ENCODE results near the gene TNFSF9. TPM values are rescaled to one million over a fixed set of nuclear protein-coding genes. Genes with fewer than 3 reads are reported as not detected.
"Not testable (repeated sequence)": the region's sequence is repeated elsewhere in the genome, so short reads cannot be mapped to it uniquely, and the experiment has no call there.

The TNFSF9 gene
- total RNA-seq, 1 donor from 2014 or later: 7.4 TPM

DNA sequence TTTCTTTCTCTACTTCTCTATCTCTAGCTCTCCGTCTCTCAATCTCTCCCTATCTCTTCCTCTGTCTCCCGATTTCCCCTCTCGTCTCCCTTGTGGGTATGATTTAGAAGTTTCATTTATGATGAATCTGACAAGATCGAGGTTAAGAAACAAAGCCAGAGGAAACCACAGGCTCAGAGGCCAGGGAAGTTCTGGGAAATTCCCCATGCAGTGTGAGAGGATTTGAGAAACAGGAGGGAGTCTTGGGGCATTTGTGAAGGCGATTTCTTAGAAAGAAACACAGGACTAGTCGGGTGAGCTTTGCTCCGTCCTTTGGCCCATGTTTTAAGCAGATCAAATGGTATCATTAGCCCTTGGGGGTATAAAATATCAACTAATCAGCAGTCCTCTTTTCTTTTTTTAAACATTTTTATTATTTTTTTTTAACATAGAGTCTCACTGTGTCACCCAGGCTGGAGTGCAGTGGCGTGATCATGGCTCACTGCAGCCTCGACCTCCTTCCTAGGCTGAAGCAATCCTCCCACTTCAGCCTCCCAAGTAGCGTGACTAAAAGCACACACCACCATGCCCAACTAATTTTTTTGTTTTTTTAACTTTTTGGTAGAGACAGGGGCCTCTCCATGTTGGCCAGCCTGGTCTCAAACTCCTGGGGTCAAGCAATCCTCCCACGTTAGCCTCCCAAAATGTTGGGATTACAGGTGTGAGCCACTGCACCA is 25.8 kb downstream of the TNFSF9 start:
- ATAC-seq: no peak

DNA sequence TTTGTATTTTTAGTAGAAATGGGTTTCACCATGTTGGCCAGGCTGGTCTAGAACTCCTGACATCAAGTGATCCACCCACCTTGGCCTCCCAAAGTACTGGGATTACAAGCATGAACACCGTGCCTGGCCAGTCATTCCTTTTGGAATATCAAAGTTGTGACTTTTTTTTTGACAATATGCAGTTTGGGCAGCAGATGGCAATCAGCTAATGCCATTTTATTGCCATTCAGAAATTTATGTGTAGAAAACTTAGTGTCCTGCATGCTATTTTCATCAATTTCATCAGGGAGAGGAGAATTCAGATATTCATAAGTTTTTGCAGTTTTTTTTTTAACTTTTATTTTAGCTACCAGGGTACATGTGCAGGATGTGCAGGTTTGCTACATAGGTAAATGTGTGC is 31.6 kb downstream of the TNFSF9 start:
- ATAC-seq; intact Hi-C loops (cut with DNase I); H3K4me1 ChIP-seq; DNase-seq; H3K9me3 ChIP-seq; H3K27ac ChIP-seq; H3K27me3 ChIP-seq; H3K36me3 ChIP-seq; H3K4me3 ChIP-seq: not testable (repeated sequence)

More for the DNA sequence above, 25.8 kb downstream of the TNFSF9 start:
- Histone ChIP-seq H3K4me3 (no peak overlapping the region), H3K9me3 (no peaks in the 10 kb centered on the region), H3K27ac (no peak overlapping the region), H3K4me1 (no peaks in the 10 kb centered on the region), H3K36me3 (no peaks in the 10 kb centered on the region), H3K27me3 (no peaks in the 10 kb centered on the region)
- TF ChIP-seq, protein P1, sequence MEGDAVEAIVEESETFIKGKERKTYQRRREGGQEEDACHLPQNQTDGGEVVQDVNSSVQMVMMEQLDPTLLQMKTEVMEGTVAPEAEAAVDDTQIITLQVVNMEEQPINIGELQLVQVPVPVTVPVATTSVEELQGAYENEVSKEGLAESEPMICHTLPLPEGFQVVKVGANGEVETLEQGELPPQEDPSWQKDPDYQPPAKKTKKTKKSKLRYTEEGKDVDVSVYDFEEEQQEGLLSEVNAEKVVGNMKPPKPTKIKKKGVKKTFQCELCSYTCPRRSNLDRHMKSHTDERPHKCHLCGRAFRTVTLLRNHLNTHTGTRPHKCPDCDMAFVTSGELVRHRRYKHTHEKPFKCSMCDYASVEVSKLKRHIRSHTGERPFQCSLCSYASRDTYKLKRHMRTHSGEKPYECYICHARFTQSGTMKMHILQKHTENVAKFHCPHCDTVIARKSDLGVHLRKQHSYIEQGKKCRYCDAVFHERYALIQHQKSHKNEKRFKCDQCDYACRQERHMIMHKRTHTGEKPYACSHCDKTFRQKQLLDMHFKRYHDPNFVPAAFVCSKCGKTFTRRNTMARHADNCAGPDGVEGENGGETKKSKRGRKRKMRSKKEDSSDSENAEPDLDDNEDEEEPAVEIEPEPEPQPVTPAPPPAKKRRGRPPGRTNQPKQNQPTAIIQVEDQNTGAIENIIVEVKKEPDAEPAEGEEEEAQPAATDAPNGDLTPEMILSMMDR (IDR thresholded peaks at IDR 0.05): no peak
- intact Hi-C loops (cut with DNase I): no loop called here
- no peak for DNase-seq

DNA sequence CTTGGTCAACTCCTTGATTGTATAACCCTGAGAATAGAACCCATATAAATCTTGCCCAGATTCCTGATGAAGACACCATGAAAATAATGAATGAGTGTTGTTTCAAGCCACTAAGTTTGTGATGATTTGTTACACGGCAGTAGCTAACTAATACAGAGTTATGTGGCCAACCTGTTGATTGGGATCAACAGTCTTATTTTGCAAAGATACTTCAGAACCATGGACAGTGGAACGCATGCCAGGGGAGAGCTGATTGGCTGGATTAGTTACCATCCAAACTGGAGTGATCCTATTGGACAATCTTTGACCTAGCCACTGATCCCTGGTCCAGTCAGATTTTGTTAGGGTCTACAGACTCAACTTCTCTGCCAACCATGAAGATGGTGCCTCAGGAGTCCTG is 33.6 kb downstream of the TNFSF9 start:
- intact Hi-C loops (cut with DNase I): no loop called here
- ATAC-seq: no peak
- H3K9me3 ChIP-seq: no peaks in the 10 kb centered on the region
- no peaks in the 10 kb centered on the region for H3K36me3 ChIP-seq
- H3K27me3 ChIP-seq: no peaks in the 10 kb centered on the region
- no peaks in the 10 kb centered on the region for H3K4me1 ChIP-seq
- TF ChIP-seq, protein P1 (IDR thresholded peaks at IDR 0.05): no peak
- no peak overlapping the region for H3K27ac ChIP-seq
- H3K4me3 ChIP-seq: no peak overlapping the region
- DNase-seq: no peak

DNA sequence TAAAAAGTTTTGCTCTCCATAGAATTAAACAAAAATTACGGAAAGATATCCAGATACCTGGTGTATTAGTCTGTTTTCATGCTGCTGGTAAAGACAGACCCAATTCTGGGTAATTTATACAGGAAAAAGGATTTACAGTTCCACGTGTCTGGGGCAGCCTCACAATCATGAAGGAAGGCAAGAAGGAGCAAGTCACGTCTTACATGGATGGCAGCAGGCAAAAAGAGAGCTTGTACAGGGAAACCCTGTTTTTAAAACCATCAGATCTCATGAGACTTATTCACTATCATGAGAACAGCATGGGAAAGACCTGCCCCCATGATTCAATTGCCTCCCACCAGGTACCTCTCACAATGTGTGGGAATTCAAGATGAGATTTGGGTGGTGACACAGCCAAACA is 35.9 kb downstream of the TNFSF9 start:
- H3K27me3 ChIP-seq; DNase-seq; ATAC-seq; H3K36me3 ChIP-seq; H3K4me3 ChIP-seq; H3K4me1 ChIP-seq; H3K9me3 ChIP-seq; H3K27ac ChIP-seq; intact Hi-C loops (cut with DNase I): not testable (repeated sequence)

DNA sequence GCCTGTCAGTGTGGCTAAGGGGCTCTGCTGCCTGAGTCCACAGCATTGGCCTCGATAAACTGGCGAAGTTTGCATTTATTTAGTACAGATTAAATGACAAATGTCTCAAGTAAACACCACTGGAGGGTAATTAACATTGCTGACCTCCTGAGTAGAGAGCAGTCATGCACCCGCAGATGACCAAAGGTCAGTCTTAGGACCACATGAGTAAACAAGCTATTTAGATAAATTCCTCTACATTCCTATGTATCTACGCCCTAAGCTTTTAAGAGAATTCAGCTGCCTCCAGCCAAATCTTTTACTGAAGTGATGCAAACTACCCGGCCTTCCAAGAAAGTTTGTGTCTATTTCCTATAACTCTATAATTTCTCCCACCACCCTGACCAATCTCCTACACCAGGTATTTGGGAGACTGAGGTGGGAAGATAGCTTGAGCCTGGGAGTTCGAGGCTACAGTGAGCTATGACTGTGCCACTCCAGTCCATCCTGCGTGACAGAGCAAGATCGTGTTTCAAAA is 37.2 kb downstream of the TNFSF9 start:
- DNase-seq (no peak), ATAC-seq (no peak)
- intact Hi-C loops (cut with DNase I): no loop called here
- no peak overlapping the region for H3K27ac ChIP-seq
- no peaks in the 10 kb centered on the region for H3K9me3 ChIP-seq
- H3K27me3 ChIP-seq: peaks cover 4% of the 10 kb centered on the region
- H3K4me1 ChIP-seq: no peaks in the 10 kb centered on the region
- TF ChIP-seq, protein P1 (IDR thresholded peaks at IDR 0.05): no peak
- H3K36me3 ChIP-seq: no peaks in the 10 kb centered on the region
- H3K4me3 ChIP-seq: no peak overlapping the region

DNA sequence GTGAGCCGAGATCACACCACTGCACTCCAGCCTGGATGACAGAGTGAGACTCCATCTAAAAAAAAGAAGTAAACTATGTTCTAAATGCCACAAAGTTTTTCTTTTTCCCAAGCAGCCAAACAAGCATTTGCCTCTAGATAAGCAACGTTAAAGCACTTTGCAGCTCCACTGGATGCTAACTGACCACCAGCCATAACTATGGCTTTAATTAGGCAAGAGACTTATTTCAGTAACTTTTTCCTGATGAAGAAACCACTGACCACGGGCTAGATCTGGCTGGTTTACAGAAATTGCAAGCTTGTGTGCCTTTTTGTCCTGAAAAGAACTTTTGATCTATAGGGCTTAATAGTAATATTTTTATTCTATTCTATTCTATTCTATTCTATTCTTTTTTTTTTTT is 38.0 kb downstream of the TNFSF9 start:
- ATAC-seq (no peak), DNase-seq (no peak)
- H3K4me3 ChIP-seq: no peak overlapping the region
- H3K4me1 ChIP-seq: no peaks in the 10 kb centered on the region
- no peaks in the 10 kb centered on the region for H3K36me3 ChIP-seq
- H3K27me3 ChIP-seq: peaks cover 4% of the 10 kb centered on the region
- H3K27ac ChIP-seq: no peak overlapping the region
- no peaks in the 10 kb centered on the region for H3K9me3 ChIP-seq
- TF ChIP-seq, protein P1 (IDR thresholded peaks at IDR 0.05): no peak
- intact Hi-C loops (cut with DNase I): no loop called here

All from upper lobe of right lung (tissue), 1 donor.